SH-SY5Y (cell line): Measurements from ENCODE around the gene RAB6A.

Experiments
- GATA2 ChIP-seq: IDR thresholded peaks from 2 replicates; pipeline ENCODE4 v1.6.1; 2011; ENCODE audit warnings: mild to moderate bottlenecking, low read depth, low read length
- GATA3 ChIP-seq: IDR thresholded peaks from 2 replicates; pipeline ENCODE4 v1.6.1; 2011; ENCODE audit warnings: low read depth, mild to moderate bottlenecking, low read length, moderate library complexity

DNA sequence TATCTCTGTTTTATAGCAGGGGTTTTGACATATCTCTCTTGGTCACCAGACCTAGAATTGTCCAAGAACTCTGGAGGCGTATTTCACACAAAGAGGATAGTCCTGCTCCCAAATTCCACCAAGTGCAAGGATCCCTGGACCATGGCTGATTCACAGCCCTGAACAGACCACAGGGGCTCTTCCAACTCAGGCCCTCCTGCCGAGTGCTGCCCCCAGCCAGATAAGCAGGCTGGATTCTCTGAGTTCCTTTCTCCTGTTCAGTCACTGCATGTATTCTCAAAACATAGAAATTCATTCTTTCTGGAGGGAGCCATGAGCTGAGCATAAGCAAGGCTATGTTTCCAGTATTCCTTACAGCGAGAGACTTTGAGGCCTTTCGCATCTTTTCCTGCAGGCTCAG, 127.9 kb downstream of the RAB6A start:
- no peak for TF ChIP-seq GATA2
- TF ChIP-seq GATA3, result no peak
